ENCODE measurements around the gene NOP56.

The NOP56 gene

GRCh38 chr20:2705931-2706645 is 53.7 kb downstream of the NOP56 start:
- DNase-seq = no peak

DNA sequence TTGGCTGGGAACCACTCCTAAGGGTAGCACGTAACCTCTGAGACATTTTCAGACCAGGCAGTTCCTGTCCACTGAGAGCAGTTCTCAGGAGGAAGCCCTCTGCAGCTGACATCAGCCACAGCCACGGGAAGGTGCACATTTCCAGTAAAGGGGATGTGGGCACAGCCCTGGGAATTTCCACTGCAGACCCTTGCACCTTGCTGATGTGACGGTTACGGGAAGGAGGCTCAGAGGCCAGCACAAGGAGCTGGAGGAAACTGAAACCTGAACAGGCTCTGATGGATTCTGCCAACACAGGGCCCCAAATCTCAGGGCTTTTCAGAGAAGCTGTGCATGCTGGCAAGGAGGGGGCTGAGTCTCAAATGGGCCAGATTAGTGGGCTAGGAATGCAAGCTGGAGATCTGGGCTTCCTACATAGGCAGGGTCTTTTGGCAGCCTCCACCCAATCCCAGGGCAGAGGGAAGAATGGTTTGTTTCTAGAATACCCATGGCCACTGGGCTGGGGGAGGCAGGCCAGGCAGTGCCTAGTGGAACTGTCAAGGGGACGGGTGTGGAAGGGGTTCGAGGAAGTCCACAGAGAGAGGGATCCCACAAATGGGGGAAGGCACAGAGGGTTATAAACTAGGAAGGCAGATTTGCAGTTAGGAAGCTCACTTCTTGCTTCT is 54.4 kb downstream of the NOP56 start:
- DNase-seq = no peak

GRCh38 chr20:2707353-2708072 is 55.1 kb downstream of the NOP56 start:
- no peak for DNase-seq

All from NCI-H510A (cell line).